AG04450 (cell line): ENCODE results near the gene P2RX6. TPM values are rescaled to one million over a fixed set of nuclear protein-coding genes. Genes with fewer than 3 reads are reported as not detected.
"Not testable (repeated sequence)": the region's sequence is repeated elsewhere in the genome, so short reads cannot be mapped to it uniquely, and the experiment has no call there.

ENCODE experiments used
- CTCF ChIA-PET: fragments of 300-600, 350-600 bp; formaldehyde crosslinking; extraction: SDS; loops from one replicate; lab custom pipeline; 2022; ENCODE audit warnings: antibody characterized with exemption, inconsistent platforms; lab: Charles Lee
- POLR2A ChIA-PET: fragments of 350-600 bp; formaldehyde crosslinking; extraction: SDS; loops from one replicate; lab custom pipeline; 2021; ENCODE audit warnings: antibody characterized with exemption, inconsistent platforms; lab: Yijun Ruan, JAX
- DNase-seq: peaks from one replicate; pipeline ENCODE4 v3.0.0-alpha.2; 2011; ENCODE audit warnings: low read depth, low spot score
- H3K27ac ChIP-seq: one replicate; pipeline ENCODE4 v1.5.1; 2012; ENCODE audit warnings: low read depth, low read length, control low read depth
- H3K27me3 ChIP-seq: one replicate; pipeline ENCODE4 v1.6.0; 2012; ENCODE audit warnings: low read length; ENCODE audit not compliant: control insufficient read depth, insufficient read depth
- H3K4me3 ChIP-seq: 2 replicates; pipeline ENCODE4 v1.5.1; 2011; ENCODE audit warnings: mild to moderate bottlenecking, low read depth, low read length, control low read depth
- H3K9me3 ChIP-seq: 2 replicates; pipeline ENCODE4 v1.5.1; 2012; ENCODE audit warnings: low read length; ENCODE audit not compliant: control insufficient read depth, insufficient read depth
- polyA plus RNA-seq: library from polyadenylated mRNA; depleted of rRNA; stranded (reverse); fragments of >200 nt; gene quantifications from 2 replicates; pipeline ENCODE4 v1.2.3, GENCODE V29; 2011
- TF ChIP-seq, protein P1 (sequence below): IDR thresholded peaks from 2 replicates; pipeline ENCODE4 v1.5.1; 2011; ENCODE audit warnings: low read depth, low read length, control low read depth, inconsistent platforms

P2RX6 gene
- polyA plus RNA-seq, 1 experiment: 1.7 TPM

DNA sequence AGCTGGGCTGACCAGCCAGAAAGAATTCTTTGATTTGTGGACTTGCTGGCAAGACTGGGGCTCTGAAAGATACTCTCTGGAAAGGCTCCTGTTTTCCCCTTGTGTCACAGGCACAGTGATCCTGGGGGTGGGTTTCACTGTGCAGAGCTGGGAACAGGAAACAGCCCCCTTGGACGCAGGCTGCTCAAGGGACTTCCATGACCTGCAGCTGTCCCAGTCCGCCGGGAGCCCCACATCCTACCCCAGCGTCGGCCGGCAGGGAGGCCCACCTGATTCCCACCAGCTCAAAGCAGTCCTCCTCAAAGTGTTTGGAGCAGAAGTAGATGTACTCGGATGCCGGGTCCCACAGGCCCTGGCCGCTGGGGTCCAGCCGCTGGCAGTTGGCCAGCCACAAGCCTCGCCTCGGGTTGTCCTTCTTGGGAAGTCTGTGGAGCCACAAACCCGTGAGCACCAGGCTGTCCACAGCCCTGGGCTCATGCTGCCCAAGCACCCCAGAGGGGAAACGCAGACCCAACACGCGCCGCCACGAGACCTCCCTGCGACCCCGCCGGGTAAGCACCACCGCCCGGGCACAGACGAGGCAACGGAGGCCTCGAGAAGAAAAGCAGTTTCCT lies 13.9 kb upstream of the P2RX6 start:
- Histone ChIP-seq H3K27ac (peak overlapping the region; percentile 99), H3K9me3 (no peaks in the 10 kb centered on the region; the same call in 1 of the 2 replicates), H3K4me3 (peak overlapping the region; percentile 85), H3K27me3 (no peaks in the 10 kb centered on the region)
- TF ChIP-seq, protein P1, sequence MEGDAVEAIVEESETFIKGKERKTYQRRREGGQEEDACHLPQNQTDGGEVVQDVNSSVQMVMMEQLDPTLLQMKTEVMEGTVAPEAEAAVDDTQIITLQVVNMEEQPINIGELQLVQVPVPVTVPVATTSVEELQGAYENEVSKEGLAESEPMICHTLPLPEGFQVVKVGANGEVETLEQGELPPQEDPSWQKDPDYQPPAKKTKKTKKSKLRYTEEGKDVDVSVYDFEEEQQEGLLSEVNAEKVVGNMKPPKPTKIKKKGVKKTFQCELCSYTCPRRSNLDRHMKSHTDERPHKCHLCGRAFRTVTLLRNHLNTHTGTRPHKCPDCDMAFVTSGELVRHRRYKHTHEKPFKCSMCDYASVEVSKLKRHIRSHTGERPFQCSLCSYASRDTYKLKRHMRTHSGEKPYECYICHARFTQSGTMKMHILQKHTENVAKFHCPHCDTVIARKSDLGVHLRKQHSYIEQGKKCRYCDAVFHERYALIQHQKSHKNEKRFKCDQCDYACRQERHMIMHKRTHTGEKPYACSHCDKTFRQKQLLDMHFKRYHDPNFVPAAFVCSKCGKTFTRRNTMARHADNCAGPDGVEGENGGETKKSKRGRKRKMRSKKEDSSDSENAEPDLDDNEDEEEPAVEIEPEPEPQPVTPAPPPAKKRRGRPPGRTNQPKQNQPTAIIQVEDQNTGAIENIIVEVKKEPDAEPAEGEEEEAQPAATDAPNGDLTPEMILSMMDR: no peak
- CTCF ChIA-PET: interaction anchor here (0.9 kb wide), 1 partner anchor 115 kb away, joined by 4 read pairs; no protein-coding TSS in a partner anchor
- no peak for DNase-seq
- POLR2A ChIA-PET: interaction anchor here (0.7 to 1.3 kb wide), 3 partner anchors 19 to 116 kb away, joined by 3 to 4 read pairs (median 3); partner anchors contain the start of gene LZTR1

DNA sequence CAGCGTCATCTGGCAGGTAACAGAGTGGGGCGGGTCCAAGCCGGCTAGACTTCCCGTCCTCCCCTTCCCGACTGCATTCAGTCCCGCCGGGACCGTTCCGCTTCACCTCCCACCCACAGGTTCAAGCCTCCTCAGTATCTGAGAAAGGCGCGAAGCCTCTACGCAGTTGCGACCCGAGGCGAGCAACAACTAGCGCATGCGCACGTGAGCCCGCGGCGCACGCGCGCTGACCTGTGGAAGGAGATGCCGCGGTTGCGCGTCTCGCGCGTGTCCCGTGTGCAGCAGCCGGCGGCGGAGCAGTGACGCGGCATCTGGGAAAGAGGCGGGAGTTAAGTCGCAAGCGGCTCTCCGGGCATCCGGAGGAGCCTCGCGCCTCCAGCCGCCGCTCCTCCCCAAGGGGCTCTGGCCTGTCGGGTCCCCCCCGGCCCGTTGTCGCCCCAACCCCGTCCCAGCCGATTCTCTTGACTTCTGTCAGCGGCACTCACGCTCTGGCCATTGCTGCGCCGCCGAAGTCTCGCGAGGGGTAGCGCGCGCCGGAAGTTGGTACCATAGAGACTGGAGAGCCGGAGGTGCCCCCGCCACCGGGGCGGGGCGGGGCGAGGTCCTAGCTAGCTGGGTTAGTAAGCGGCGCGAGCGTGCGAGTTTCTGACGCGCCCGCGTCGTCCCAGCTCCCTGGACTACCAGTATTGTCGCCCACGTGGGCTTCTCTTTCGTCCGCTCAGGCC lies 13.2 kb upstream of the P2RX6 start, which contains the start of gene THAP7:
Gene THAP7, minus strand, starts transcription at position 518 of the 725 bp plus-strand sequence. Its CDS starts 207 bp downstream, at position 311.
- TF ChIP-seq, protein P1: no peak
- no peaks in the 10 kb centered on the region; the same call in 1 of the 2 replicates for H3K9me3 ChIP-seq
- H3K4me3 ChIP-seq: peak within 1 kb of the TSS; percentile 85
- peak; percentile 92 for DNase-seq
- no peaks in the 10 kb centered on the region for H3K27me3 ChIP-seq
- peak within 1 kb of the TSS; percentile 99 for H3K27ac ChIP-seq
- ChIA-PET CTCF (interaction anchor here (0.8 kb wide), 1 partner anchor 116 kb away, joined by 5 read pairs; no protein-coding TSS in a partner anchor), POLR2A (interaction anchor here (0.5 to 1.8 kb wide), 10 partner anchors 13 to 576 kb away, joined by 3 to 15 read pairs (median 4); partner anchors contain the start of genes LRRC74B, LZTR1 and P2RX6)

DNA sequence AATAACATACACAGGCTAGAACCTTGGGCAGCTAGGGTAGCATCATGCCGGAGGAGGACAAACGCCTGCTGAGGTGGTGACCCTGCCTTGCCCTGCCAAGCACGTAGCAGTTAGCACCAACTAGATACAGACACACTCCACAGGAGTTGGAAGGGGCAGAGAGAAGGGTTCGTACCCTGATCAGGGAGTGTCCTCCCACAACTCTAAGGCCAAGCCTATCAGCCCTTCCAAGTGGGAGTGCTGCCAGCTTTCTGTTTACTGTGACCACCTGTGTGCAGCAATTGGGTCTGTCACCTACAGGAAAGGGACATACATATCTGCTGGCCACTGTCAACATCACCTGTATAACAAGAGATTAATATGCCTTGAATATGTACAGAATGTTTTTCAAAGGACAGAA lies 11.2 kb upstream of the P2RX6 start:
- ChIA-PET POLR2A (interaction anchor here (0.7 to 1.6 kb wide), 3 partner anchors 43 to 200 kb away, joined by 3 to 5 read pairs (median 3); no protein-coding TSS in a partner anchor), CTCF (no interaction called here)
- TF ChIP-seq, protein P1: no peak
- Histone ChIP-seq H3K9me3 (no peaks in the 10 kb centered on the region; the same call in 1 of the 2 replicates), H3K27me3 (no peaks in the 10 kb centered on the region), H3K27ac (peak overlapping the region; percentile 21), H3K4me3 (no peak overlapping the region)
- no peak for DNase-seq

DNA sequence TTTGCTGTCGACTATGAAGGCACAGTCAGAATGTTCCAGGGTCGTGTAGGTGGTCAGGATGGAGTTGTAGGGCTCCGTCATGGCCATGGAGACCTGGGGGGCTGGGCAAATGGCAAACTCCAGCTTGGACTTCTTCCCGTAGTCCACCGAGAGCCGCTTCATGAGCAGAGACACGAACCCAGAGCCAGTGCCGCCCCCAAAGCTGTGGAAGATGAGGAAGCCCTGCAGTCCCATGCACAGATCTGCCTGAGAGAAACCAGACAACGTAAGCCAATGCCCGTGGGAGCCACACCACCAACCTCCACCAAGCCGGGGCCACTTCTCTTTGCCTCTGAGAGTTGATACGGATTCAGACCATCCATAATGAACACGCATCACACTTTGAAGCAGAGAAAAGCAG lies 5.8 kb upstream of the P2RX6 start:
- DNase-seq, H3K4me3 ChIP-seq, POLR2A ChIA-PET, CTCF ChIA-PET, H3K27ac ChIP-seq, H3K27me3 ChIP-seq, H3K9me3 ChIP-seq: not testable (repeated sequence)

DNA sequence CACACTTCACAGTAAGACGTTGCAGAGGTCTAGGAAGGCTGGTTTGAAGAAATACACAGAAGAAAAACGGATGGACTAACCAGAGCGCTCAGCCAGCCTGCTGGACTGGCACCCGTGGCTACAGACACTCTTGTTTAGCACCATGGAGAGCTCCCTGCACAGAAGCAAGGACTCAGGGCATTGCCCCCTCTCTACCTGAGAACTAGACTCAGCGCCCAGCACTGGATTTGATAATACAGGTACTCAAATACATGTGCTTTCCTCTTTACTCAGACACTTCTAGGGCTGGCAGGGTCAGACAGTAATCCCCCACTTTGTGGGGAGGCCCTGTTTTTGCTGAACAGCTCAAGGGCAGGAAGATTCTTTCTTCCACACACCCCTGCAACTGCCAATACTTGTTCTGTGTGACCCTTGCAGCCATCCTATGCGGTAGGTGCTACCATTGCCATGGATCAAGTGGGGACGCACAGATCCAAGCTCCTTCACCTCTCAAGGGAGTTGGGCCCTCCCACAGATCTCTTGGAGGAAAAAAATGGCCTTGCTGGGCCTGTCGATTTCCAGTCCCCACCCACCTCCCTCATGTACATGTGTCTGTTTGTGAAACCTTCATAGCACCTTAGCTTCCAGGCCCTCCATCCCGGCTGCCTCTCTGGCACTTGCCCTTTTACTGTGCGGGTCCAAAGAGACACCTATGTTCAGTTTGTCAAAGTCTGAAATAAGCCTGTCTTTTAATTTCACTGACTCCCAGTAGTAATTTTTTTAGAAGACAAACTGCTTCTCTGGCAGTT lies 5.1 kb upstream of the P2RX6 start:
- no peak for DNase-seq
- Histone ChIP-seq H3K9me3 (no peaks in the 10 kb centered on the region; the same call in 1 of the 2 replicates), H3K4me3 (no peak overlapping the region), H3K27me3 (no peaks in the 10 kb centered on the region), H3K27ac (no peak overlapping the region)
- TF ChIP-seq, protein P1: no peak
- ChIA-PET CTCF (no interaction called here), POLR2A (interaction anchor here (0.6 kb wide), 1 partner anchor 70 kb away, joined by 3 read pairs; no protein-coding TSS in a partner anchor)
